ENCODE measurements around the gene FRMD4A. TPM values are rescaled to one million over a fixed set of nuclear protein-coding genes. Genes with fewer than 3 reads are reported as not detected.

Gene FRMD4A
- polyA plus RNA-seq, 1 donor (not counting 4 experiments of a cell fraction or from before 2014, with no cell fraction given) = 12.9 TPM

DNA sequence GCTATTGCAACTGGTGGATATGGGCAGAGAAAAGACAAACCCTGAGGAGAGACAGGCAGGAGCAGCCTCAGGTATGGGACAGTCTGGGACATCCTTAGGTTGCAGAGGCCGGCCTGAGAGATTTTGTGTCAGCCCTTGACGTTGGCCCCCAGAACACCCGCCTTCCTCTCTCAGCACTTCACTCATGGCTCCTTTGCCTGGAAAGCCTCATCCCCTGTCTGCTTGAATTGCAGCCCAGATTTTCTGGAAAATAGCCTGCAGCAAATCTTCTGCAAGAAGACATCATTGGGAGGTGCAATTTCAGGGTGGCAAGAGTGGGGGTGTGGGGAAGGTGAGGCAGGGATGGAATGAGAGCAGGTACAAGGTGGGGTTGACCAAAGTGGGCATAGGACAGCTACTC, 2.2 kb upstream of the FRMD4A start:
- Histone ChIP-seq H3K9me1 (ENCODE audit: control insufficient read depth, extremely low read depth, insufficient read depth, low read length) (no peaks in the 10 kb centered on the region), H3K9me3 (ENCODE audit: control insufficient read depth, low read depth, low read length) (no peaks in the 10 kb centered on the region), H3K27me3 (ENCODE audit: control insufficient read depth, extremely low read depth, insufficient read depth, low read length) (peaks cover 40% of the 10 kb centered on the region), H3K36me3 (ENCODE audit: control insufficient read depth in 2 of 2, extremely low read depth in 1 of 2, insufficient read depth in 2 of 2, low read length in 2 of 2) (no peaks in the 10 kb centered on the region), H3K4me2 (ENCODE audit: control insufficient read depth, extremely low read depth, insufficient read depth, low read depth, low read length) (no peak overlapping the region), H3K4me1 (ENCODE audit: control insufficient read depth, extremely low read depth, insufficient read depth, low read length) (peaks cover 3% of the 10 kb centered on the region), H3K4me3 (ENCODE audit: control insufficient read depth in 2 of 3, extremely low read depth in 1 of 3, insufficient read depth in 2 of 3, low read depth in 1 of 3, low read length in 3 of 3) (no peak overlapping the region), H3K79me2 (ENCODE audit: control insufficient read depth, insufficient read depth, low read length) (no peaks in the 10 kb centered on the region), H2AFZ (ENCODE audit: control insufficient read depth, low read length) (no peak overlapping the region), H4K20me1 (ENCODE audit: control insufficient read depth, extremely low read depth, insufficient read depth, low read length) (no peaks in the 10 kb centered on the region), H3K9ac (ENCODE audit: control insufficient read depth, extremely low read depth, insufficient read depth, low read length) (no peak overlapping the region), H3K27ac (ENCODE audit: control insufficient read depth, insufficient read depth, low read length) (no peak overlapping the region)
- DNase-seq (ENCODE audit: low read depth, low spot score) (no peak), FAIRE-seq (no peak)
- TF ChIP-seq EZH2 (IDR thresholded peaks at IDR 0.05; ENCODE audit: low read length) (no peak), CTCF (optimal IDR thresholded peaks at IDR 0.05 in 1 of 3, IDR thresholded peaks at IDR 0.05 in 1 of 3, conservative IDR thresholded peaks at IDR 0.05 in 1 of 3; ENCODE audit: extremely low read depth in 1 of 3, insufficient read depth in 2 of 3, low read length in 3 of 3) (no peak)
- dilution Hi-C loops (cut with MboI; ENCODE audit: extremely low pct_ligation_motif_present, low sequenced_read_pairs) = no loop called here

GRCh38 chr10:14329746-14330173, 964 bp downstream of the FRMD4A start:
- no peak overlapping the region for H2AFZ ChIP-seq (ENCODE audit: control insufficient read depth, low read length)
- peaks cover 40% of the 10 kb centered on the region for H3K27me3 ChIP-seq (ENCODE audit: control insufficient read depth, extremely low read depth, insufficient read depth, low read length)
- no peaks in the 10 kb centered on the region for H3K79me2 ChIP-seq (ENCODE audit: control insufficient read depth, insufficient read depth, low read length)
- H3K9ac ChIP-seq (ENCODE audit: control insufficient read depth, extremely low read depth, insufficient read depth, low read length) = no peak overlapping the region
- no peaks in the 10 kb centered on the region for H3K36me3 ChIP-seq (ENCODE audit: control insufficient read depth in 2 of 2, extremely low read depth in 1 of 2, insufficient read depth in 2 of 2, low read length in 2 of 2)
- H3K9me3 ChIP-seq (ENCODE audit: control insufficient read depth, low read depth, low read length) = no peaks in the 10 kb centered on the region
- H3K4me1 ChIP-seq (ENCODE audit: control insufficient read depth, extremely low read depth, insufficient read depth, low read length) = peaks cover 3% of the 10 kb centered on the region
- no peak overlapping the region for H3K27ac ChIP-seq (ENCODE audit: control insufficient read depth, insufficient read depth, low read length)
- FAIRE-seq (no peak), DNase-seq (ENCODE audit: low read depth, low spot score) (no peak)
- dilution Hi-C loops (cut with MboI; ENCODE audit: extremely low pct_ligation_motif_present, low sequenced_read_pairs) = no loop called here
- no peak overlapping the region for H3K4me3 ChIP-seq (ENCODE audit: control insufficient read depth in 2 of 3, extremely low read depth in 1 of 3, insufficient read depth in 2 of 3, low read depth in 1 of 3, low read length in 3 of 3)
- H4K20me1 ChIP-seq (ENCODE audit: control insufficient read depth, extremely low read depth, insufficient read depth, low read length) = no peaks in the 10 kb centered on the region
- no peak overlapping the region for H3K4me2 ChIP-seq (ENCODE audit: control insufficient read depth, extremely low read depth, insufficient read depth, low read depth, low read length)
- H3K9me1 ChIP-seq (ENCODE audit: control insufficient read depth, extremely low read depth, insufficient read depth, low read length) = no peaks in the 10 kb centered on the region
- TF ChIP-seq EZH2 (IDR thresholded peaks at IDR 0.05; ENCODE audit: low read length) = no peak
- no peak for TF ChIP-seq CTCF (optimal IDR thresholded peaks at IDR 0.05 in 1 of 3, IDR thresholded peaks at IDR 0.05 in 1 of 3, conservative IDR thresholded peaks at IDR 0.05 in 1 of 3; ENCODE audit: extremely low read depth in 1 of 3, insufficient read depth in 2 of 3, low read length in 3 of 3)
